Activated naive CD4-positive, alpha-beta T cell treated with Interleukin-2 at 50 U/mL for 16 hours (primary cell): ENCODE data around the gene TEX48.
A peak's percentile ranks its signal among the peaks of the same experiment; 100 is the strongest.

Experiments
- DNase-seq: peaks from one replicate; pipeline ENCODE4 v3.0.0-alpha.2; 2020

The TEX48 gene

GRCh38 chr9:114693248-114693855 lies 11.4 kb upstream of the TEX48 start:
- DNase-seq, result no peak

GRCh38 chr9:114691956-114692295 lies 9.9 kb upstream of the TEX48 start:
- no peak for DNase-seq

GRCh38 chr9:114691046-114691955 lies 9.3 kb upstream of the TEX48 start:
- peak; percentile 79 for DNase-seq

- DNase-seq, result no peak
These were observed 8.3 kb upstream of the TEX48 start for GRCh38 chr9:114690308-114690707.

DNA sequence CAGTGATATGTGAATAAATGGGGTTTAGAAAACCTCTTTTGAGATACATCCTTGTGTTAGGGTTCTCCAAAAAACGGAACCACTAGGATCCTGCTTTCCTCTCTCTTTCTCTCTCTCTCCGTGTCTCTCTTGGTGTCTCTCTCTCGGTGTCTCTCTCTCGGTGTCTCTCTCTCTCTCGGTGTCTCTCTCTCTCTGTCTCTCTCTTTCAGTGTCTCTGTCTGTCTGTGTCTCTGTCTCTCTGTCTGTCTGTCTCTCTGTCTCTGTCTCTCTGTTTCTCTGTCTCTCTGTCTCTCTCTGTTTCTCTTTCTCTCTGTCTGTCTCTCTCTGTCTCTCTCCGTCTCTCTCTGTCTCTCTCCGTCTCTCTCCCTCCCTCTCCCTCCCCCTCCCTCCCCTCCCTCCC lies 7.8 kb upstream of the TEX48 start:
- DNase-seq, result no peak

GRCh38 chr9:114688909-114689610 lies 7.1 kb upstream of the TEX48 start:
- no peak for DNase-seq

DNA sequence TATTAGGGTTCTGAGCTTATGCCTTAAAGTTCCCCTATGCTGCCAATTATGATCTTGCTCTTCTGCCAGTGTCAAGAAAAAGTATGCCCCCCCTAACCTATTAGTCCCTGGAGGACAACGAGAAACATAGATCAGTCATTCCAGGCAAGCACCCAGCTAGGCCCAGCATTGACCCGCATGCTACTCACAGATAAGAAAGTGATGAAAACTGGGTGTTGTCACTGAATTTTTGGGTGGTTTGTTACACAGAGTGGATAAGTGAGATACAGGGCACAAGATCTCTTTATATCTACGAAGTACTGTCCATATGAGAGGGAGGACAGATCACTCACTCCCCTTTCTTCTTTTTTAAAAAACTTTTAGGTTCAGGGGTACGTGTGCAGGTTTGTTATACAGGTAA lies 6.4 kb upstream of the TEX48 start:
- DNase-seq, result no peak

DNA sequence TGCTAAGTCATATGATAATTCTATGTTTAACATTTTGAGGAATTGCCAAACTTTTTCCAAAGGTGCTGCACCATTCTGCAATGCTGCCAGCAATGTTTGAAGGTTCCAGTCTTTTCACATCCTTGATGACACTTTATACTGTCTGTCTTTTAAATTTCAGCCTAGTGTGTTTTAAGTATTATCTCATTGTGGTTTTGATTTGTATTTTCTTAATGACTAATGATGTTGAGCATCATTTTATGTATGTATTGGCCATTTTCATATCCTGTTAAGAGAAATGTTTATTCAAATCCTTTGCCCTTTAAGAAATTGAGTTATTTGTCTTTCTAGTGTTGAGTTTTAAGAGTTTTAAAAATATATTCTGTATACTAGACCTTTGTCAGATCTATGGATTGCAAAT lies 5.0 kb upstream of the TEX48 start:
- DNase-seq, result no peak

- DNase-seq, result no peak
These were observed 4.0 kb upstream of the TEX48 start for GRCh38 chr9:114685951-114686350.

GRCh38 chr9:114684036-114684435 lies 2.0 kb upstream of the TEX48 start:
- DNase-seq, result peak; percentile 49

- no peak for DNase-seq
These were observed 854 bp upstream of the TEX48 start for GRCh38 chr9:114682846-114683245.

- DNase-seq, result no peak
These were observed 1.6 kb downstream of the TEX48 start for GRCh38 chr9:114680259-114681001.

DNA sequence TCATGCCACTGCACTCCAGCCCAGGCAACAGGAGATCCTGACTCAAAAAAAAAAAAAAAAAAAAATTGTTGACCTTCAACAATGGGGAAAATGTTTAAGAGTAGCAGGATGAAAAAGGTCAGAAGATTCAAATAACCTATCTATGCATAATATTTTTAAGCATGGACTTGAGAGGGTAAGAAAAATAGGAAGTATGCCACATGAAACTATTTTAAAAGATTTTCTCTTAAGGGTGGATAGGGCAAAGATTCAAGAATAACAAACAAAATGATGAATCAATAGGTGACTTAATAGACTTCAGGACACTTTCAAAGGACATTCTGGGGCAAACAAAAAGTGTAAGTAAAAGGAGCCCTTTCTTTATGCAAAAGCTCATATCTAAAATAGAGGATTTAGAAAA lies 3.2 kb downstream of the TEX48 start:
- DNase-seq, result no peak

DNA sequence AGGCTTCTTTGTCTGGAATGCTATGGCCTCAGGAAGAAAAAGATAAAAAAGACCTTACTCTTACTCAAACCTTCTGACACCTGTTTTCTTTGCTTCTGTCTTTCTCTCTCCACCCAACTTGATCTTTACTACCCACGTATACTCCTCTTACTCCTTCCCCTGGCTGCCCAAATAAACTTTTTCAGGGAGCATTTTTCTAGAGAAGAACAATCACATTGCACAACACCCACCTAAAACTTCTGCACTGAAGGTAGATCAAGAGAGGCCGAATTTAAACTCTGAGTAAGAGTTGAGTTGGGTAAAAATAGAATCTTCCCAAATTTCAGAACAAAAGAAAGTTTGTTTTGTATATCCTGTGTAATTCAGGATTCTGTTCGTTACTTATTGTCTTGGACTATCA lies 3.9 kb downstream of the TEX48 start:
- no peak for DNase-seq

DNA sequence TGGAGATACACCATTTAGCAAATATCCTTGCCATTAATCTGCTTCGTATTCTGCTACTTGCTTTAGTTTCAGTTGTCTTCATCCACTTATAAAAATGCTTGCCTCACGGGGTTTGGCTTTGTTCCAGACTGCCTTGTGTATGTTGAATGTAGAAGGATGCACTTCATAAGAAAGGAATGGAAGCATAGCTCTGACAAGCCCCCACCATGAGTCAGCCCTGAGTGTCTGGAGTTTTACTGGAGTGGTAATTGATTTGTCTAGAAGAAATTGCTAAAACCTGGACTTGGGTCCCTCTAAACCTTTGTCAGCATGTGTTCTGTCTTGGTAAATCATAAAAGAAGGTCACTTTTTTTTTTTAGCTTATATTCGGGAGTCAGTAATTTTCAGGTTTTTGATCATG lies 4.6 kb downstream of the TEX48 start:
- no peak for DNase-seq

DNA sequence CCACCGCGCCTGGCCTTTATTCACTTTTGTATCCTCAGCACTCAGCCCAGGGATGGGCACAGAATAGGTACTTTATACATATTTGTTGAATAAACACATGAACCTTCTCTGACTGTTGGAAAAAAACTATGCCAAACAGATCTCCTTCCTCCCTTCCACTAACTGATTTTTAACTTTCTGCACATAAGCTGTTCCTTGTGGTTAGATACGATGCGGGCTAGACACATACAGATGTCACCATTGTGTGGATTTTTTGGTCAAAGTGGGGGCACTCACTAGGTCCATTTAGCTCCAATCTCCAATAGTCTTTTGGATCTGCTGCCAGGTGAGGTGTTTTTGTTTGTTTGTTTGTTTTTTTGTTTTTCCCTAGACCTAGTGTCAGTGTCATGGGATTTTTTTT lies 5.1 kb downstream of the TEX48 start:
- DNase-seq, result no peak

GRCh38 chr9:114674798-114675540 lies 7.0 kb downstream of the TEX48 start:
- DNase-seq, result no peak

DNA sequence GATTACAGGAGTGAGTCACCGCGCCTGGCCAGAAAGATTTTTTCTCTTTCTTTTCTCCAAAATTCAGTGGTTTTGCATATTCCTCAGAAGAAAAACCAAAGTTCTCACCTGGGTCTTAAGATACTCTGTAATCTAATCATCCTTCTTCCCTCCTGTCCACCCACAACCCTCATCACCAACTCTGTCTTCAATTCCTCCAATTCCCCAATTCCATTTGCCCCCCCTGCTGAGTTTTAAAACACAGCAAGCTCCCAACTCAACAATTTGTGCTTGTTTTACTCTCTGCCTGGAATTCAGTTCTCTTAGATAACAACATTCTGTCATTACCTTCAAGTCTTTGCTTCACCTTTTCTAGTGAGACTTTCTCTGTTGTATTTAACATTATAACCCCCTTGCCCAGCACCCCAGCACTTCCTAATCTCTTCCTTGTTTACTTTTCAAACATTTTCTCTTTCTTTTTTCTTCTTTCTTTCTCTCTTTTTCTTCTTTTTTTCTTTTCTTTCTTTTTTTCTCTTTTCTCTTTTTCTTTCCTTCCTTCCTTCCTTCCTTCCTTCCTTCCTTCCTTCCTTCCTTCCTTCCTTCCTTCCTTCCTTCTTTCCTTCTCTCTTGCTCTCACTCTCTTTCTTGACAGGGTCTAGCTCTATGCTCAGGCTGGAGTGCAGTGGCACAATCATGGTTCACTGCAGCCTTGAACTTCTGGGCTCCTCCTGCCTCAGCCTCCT lies 7.8 kb downstream of the TEX48 start:
- DNase-seq, result no peak

GRCh38 chr9:114671605-114672004 lies 10.4 kb downstream of the TEX48 start:
- DNase-seq, result no peak

GRCh38 chr9:114669961-114670360 lies 12.0 kb downstream of the TEX48 start:
- no peak for DNase-seq

DNA sequence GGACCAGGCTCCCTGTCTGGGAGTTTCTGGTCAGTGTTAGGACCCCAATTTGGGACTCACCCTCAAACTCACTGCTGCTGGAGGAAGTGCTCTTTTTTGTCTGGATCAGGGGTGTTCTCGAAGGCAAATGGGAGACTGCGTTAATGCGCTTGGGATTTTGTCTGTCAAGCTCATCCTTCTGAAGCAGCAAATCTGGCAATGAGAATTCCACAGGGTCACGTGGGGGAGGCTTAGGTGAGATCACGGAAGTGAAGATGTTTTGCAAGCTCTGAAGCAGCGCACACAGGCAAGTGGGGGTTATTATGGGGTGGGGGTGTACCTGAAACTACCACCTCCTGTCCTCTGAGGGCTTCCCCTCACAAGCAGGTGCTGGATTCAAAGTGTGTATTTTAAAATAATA lies 13.8 kb downstream of the TEX48 start:
- no peak for DNase-seq

- no peak for DNase-seq
These were observed 15.1 kb downstream of the TEX48 start for GRCh38 chr9:114666851-114667250.
